GM04503 (cell line): ENCODE measurements around the gene MICU1.

Source experiments
- DNase-seq: peaks from one replicate; pipeline ENCODE4 v3.0.0-alpha.2; 2012; ENCODE audit warnings: low read depth

The MICU1 gene

GRCh38 chr10:72344932-72345331 is 280.9 kb downstream of the MICU1 start:
- no peak for DNase-seq

- no peak for DNase-seq
Measured at GRCh38 chr10:72342911-72343310, 283.0 kb downstream of the MICU1 start.

GRCh38 chr10:72340510-72341261 is 285.2 kb downstream of the MICU1 start:
- DNase-seq = no peak

GRCh38 chr10:72338180-72338579 is 287.7 kb downstream of the MICU1 start:
- no peak for DNase-seq

GRCh38 chr10:72337722-72338121 is 288.2 kb downstream of the MICU1 start:
- DNase-seq = no peak

GRCh38 chr10:72337039-72337629 is 288.7 kb downstream of the MICU1 start:
- DNase-seq = no peak

- DNase-seq = no peak
Measured at GRCh38 chr10:72336259-72337038, 289.4 kb downstream of the MICU1 start.

- no peak for DNase-seq
Measured at GRCh38 chr10:72335394-72336258, 290.3 kb downstream of the MICU1 start.

- DNase-seq = no peak
Measured at GRCh38 chr10:72334825-72335393, 291.0 kb downstream of the MICU1 start.

- DNase-seq = no peak
Measured at GRCh38 chr10:72334196-72334824, 291.6 kb downstream of the MICU1 start.

- DNase-seq = no peak
Measured at GRCh38 chr10:72333112-72334015, 292.5 kb downstream of the MICU1 start.

- no peak for DNase-seq
Measured at GRCh38 chr10:72332423-72333111, 293.3 kb downstream of the MICU1 start.

- no peak for DNase-seq
Measured at GRCh38 chr10:72331575-72332422, 294.1 kb downstream of the MICU1 start.

GRCh38 chr10:72330069-72330426 is 295.8 kb downstream of the MICU1 start:
- no peak for DNase-seq

- DNase-seq = no peak
Measured at GRCh38 chr10:72329290-72330068, 296.4 kb downstream of the MICU1 start.

GRCh38 chr10:72328829-72329204 is 297.1 kb downstream of the MICU1 start:
- DNase-seq = no peak

- DNase-seq = no peak
Measured at GRCh38 chr10:72328045-72328828, 297.6 kb downstream of the MICU1 start.
